NCI-H187 treated with DMSO at 0.1 percent for 48 hours (cell line): ENCODE data around the gene CCDC18.
"Not testable (repeated sequence)": the region's sequence is repeated elsewhere in the genome, so short reads cannot be mapped to it uniquely, and the experiment has no call there.

Experiments
- DNase-seq: peaks from one replicate; lab custom pipeline; 2025; lab: John Stamatoyannopoulos, UW

Gene CCDC18

DNA sequence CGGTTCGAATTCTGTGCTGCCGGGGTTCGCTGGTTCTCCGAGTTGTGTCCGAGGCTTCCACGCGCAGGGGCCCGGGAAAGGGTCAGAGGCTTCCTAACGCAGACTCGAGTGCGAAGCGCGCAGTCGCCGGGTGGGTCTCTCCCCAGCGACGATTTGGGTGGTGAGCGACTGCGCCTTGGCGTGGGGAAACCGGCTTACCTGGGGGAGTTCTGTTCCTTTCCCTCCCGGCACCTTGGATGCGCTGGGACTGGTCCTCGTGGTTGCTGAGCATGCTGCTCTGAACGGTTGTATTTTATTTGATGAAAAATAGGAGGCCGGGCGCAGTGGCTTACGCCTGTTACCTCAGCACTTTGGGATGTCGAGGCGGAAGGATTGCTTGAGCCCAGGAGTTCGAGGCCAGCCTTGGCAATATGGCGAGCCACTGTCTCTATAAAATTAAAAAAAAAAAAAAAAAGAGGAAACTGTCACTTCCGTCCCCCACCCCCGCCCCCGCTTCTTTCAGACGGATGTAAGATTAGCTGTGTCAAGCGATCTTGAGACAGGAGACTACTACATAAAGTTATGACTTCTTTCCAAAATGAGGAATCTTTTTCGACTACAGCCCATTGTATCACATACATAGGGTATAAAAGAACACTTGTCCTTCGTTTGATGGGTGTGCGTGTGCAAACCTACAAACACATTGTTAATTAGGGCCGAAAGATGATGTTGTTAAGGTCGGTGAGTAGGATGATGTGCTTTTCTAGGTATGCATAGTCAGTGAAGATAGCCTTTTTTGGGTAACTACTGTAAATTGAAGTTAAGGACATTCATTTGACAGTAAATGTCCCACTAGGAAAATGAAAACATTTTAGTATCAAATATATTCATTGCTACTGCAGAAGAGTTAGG, at the start of gene CCDC18:
CCDC18 (plus strand) TSS at position 2 of the 891 bp plus-strand sequence. CDS start 2,638 bp downstream, outside the sequence.
- no peak for DNase-seq

- DNase-seq = no peak
Measured at GRCh38 chr1:93132638-93133037, 47.9 kb upstream of the CCDC18 start.

DNA sequence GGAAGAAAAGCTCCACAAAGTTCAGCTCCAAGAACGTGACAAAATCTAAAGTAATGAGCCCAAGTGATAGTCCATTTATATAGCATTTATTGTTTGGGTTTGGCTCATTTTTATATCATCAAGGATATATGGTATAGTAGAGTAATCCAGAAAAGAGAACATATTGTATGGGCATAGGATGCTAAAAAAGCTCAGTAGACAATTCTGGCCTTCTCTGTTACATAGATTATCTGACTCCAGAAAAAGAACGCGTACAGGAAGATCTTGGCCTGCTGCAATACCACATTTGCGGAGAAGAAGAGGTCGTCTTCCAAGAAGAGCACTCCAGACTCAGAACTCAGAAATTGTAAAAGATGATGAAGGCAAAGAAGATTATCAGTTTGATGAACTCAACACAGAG, 44.1 kb upstream of the CCDC18 start:
- no peak for DNase-seq

DNA sequence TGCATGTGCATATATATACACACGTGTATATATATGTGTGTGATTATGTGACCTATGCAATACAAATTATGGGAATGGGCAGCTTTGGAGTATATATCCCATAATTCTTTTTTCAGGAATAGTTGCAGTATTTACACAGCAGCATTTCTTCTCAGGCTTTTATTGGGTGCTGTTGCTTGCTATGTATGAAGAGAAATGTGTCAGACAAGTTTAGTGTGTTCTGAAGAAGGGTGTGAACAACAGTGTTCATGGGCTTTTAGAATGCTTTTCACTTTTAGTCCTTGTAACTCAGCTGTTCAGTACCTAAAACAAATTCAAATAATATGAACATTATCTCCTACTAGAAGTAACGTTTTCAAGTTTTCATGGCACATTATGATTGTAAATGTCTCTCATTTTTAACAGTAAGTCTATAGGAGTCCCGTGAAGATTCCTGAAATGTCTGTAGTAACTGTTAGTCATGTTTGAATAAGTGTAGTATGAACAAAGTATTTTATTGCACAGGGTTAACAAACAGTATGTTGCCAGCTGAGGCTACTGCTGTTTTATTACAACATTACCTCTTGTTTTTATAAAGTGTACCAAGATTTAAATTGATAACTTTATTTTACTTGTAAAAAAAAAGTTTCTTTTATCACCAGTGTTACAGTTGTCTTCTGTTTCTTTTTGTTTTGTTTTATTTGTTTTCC, 42.8 kb upstream of the CCDC18 start:
- DNase-seq = no peak

DNA sequence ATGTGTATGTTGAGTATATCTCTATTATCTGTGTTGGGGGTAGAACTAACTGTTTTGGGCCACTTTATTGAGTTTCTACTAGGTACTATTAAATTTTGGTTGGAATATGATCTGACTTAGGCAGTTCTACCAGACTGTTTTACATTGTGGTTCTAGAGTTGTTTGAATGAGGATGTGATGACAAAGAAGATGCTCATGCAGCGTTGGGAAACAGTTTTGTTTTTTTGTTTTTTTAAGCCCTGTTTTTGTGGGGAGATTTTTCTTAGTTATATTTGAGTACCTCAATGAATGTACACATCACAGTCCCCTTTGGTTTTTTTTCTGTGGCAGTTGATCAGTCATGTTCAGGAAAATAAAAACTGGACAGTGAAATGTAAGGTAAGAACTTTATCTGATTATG, 40.4 kb upstream of the CCDC18 start:
- DNase-seq = no peak

DNA sequence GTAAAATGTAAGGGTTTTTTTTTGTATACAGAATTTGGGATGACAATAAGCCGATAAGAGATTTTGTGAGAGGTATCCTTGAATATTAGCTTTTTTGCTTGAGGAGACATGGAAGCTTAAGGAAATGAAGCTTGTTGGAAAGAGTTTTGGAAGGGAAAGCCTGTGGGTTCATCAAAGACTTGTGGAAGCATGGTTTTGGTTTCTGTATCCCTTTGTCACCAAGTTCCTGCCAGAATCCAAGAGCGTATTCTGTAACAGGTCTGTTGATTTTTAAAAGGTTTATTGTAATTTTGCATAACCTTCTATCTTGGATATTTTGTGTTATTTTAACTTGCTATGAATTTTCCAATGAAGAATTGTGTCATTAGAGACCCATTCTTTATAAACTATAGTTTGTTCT, 38.4 kb upstream of the CCDC18 start:
- DNase-seq = no peak

DNA sequence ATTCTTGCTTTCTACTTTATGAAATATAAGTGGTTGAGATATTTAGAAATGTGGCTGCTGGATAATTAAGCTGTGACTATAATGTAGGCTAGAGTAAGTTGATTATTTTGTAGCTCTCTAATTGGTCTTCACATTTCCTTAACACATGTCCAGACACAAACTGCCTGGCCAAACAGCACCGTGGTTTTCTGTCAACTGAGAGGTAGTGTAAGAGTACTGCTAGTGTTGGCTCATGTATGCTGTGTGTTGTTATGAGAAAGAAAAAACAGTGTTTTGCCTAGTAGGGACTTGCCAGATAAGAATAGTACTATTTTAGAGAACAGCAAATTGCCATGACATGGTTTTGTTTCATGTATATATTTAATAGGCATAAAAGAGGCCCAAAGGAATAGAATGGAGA, 37.4 kb upstream of the CCDC18 start:
- DNase-seq = no peak

GRCh38 chr1:93143769-93144168, 36.8 kb upstream of the CCDC18 start:
- DNase-seq = no peak

DNA sequence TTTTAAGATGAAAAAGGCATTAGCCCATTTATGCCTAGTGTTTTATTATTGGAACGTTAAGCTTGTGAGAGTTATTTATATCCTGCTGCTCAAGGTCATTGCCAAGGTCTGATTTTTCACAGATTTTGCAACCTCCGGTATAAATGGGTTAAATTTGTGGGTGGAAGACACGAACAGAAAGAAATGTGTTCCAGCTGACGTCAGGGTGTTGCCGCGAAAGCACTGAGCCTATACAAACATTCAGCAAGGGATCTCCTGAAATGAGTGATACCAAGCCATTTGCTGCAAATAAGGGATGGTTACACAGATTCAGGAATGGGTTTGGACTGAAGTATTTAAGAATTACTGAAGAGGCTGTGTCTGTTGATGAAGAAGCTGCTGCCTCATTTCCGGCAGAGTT, 32.5 kb upstream of the CCDC18 start:
- DNase-seq = no peak

DNA sequence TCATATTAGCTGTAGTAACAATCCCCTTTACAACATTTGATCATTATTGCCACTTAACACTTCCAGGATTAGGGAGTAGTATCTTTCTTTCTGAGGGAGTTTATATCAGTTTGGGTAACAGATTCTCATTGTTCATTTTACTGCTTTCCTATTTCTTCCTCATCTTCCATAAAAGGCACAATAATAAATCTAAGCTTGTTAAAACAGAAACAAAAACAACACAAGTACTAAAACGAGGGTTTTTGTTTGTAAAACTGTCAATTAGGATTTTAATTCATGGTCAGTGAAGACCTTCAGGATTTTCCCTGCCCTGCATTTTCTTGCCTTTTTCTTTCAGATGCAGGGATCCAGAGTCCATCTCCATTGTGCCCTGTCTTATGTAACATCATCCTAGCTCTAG, 29.8 kb upstream of the CCDC18 start:
- DNase-seq = no peak

DNA sequence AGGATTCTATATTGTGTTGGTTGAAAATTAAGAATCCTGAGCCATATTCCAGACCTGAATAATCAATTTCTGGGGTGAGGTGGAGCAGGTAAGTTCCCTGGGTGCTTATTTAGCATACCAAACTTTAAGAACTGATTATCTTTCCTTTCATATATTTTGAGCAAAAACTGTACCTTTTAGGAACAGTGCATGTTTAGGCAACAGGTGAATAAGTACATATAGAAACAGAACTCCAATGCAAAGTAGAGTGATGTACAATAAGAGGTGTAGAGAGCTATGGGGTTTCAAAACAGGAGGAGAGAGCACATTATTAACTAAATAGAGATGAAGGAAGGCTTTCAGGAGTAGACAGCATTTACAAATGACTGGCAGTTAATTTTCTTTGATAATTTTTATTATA, 29.1 kb upstream of the CCDC18 start:
- DNase-seq = no peak

DNA sequence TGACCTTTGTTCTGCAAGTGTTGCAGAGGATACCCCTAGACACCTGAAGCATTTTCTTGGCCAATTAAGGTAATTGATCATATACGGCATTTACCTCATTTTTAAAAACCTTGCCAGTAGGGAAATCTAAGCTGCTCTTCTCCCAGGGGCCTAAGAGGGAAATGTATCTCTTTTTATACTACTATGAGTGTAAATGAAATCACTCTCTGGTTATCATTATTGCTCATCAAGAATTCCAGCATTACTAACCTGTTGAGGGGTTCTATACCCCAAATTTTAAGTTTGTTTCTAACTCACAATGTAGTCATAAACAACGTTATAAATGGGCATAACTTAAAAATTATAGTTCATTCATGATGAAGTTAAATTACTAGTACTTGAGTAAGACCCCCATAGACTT, 27.7 kb upstream of the CCDC18 start:
- no peak for DNase-seq

GRCh38 chr1:93154898-93155297, 25.6 kb upstream of the CCDC18 start:
- no peak for DNase-seq

- no peak for DNase-seq
Measured at GRCh38 chr1:93155335-93155734, 25.2 kb upstream of the CCDC18 start.

- no peak for DNase-seq
Measured at GRCh38 chr1:93159337-93159736, 21.2 kb upstream of the CCDC18 start.

GRCh38 chr1:93163314-93163713, 17.2 kb upstream of the CCDC18 start:
- DNase-seq = not testable (repeated sequence)

GRCh38 chr1:93164816-93165215, 15.7 kb upstream of the CCDC18 start:
- DNase-seq = no peak

GRCh38 chr1:93165895-93166294, 14.6 kb upstream of the CCDC18 start:
- DNase-seq = not testable (repeated sequence)

DNA sequence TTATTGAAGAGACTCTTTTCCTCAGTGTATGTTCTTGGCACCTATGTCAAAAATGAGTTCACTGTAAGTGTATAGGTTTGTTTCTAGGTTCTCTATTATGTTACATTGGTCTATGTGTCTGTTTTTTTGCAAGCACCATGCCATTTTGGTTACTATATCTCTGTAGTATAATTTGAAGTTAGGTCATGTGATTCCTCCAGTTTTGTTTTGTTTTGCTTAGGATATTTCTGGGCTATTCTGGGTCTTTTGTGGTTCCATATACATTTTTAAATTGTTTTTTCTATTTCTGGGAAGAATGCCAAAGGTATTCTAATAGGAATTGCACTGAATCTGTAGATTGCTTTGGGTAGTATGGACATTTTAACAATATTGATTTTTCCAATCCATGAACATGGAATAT, 13.5 kb upstream of the CCDC18 start:
- DNase-seq = no peak

GRCh38 chr1:93170141-93170678, 10.3 kb upstream of the CCDC18 start:
- not testable (repeated sequence) for DNase-seq

- no peak for DNase-seq
Measured at GRCh38 chr1:93171549-93172034, 8.9 kb upstream of the CCDC18 start.

GRCh38 chr1:93172778-93173177, 7.7 kb upstream of the CCDC18 start:
- DNase-seq = no peak

- not testable (repeated sequence) for DNase-seq
Measured at GRCh38 chr1:93174638-93175037, 5.9 kb upstream of the CCDC18 start.
